SK-N-MC (cell line): ENCODE data around the gene BTRC.

Source experiments
- EZH2 ChIP-seq: fragments of 200-600 bp; sonication (generic); IDR thresholded peaks from one replicate; pipeline ENCODE4 v1.6.1; 2017; ENCODE audit warnings: antibody characterized with exemption
- POLR2AphosphoS5 ChIP-seq: IDR thresholded peaks from 2 replicates; pipeline ENCODE4 v1.6.1; 2012; ENCODE audit warnings: mild to moderate bottlenecking, low read depth, low read length, borderline replicate concordance

- TF ChIP-seq EZH2, result no peak
- no peak for TF ChIP-seq POLR2AphosphoS5
Measured at GRCh38 chr10:101415884-101416283, 61.9 kb downstream of the BTRC start.
